ENCODE results near the gene CRIP2. TPM values are rescaled to one million over a fixed set of nuclear protein-coding genes. Genes with fewer than 3 reads are reported as not detected.

Gene CRIP2
- total and polyA plus RNA-seq, 4 donors = 4.3 to 40.0 (median 20.7) TPM

- Histone ChIP-seq H3K4me3 (ENCODE audit: low read depth in 1 of 3, low read length in 3 of 3) (peak overlapping the region in 2 of 3 donors; percentile 57 to 65), H3K4me1 (ENCODE audit: control insufficient read depth in 4 of 4, insufficient read depth in 4 of 4, low read length in 3 of 4) (peaks cover 10 to 64% (median 39%) of the 10 kb centered on the region in 4 donors), H3K27ac (ENCODE audit: low read depth in 1 of 2, low read length in 2 of 2) (peak overlapping the region; percentile 74 to 83), H3K9me3 (ENCODE audit: control insufficient read depth in 4 of 4, low read length in 3 of 4) (no peaks in the 10 kb centered on the region), H3K36me3 (ENCODE audit: control insufficient read depth in 4 of 4, insufficient read depth in 3 of 4, low read depth in 1 of 4, low read length in 3 of 4) (no peaks in the 10 kb centered on the region), H3K9ac (ENCODE audit: low read depth in 1 of 2, low read length in 2 of 2) (no peak overlapping the region), H3K27me3 (ENCODE audit: control insufficient read depth in 4 of 4, insufficient read depth in 4 of 4, low read length in 3 of 4) (no peaks in the 10 kb centered on the region)
- 2% methylated on average over 43 of the region's 44 CpGs for WGBS
- DNase-seq (ENCODE audit: low spot score) = peak; percentile 78
- peak; percentile 75 for TF ChIP-seq CTCF (IDR thresholded peaks at IDR 0.05; ENCODE audit: low read depth, low read length, missing input control)
- TF ChIP-seq RAD21 (IDR thresholded peaks at IDR 0.05) = peak; percentile 69 to 79
- TF ChIP-seq, protein P1, sequence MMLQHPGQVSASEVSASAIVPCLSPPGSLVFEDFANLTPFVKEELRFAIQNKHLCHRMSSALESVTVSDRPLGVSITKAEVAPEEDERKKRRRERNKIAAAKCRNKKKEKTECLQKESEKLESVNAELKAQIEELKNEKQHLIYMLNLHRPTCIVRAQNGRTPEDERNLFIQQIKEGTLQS (IDR thresholded peaks at IDR 0.05) = no peak
Measured at GRCh38 chr14:105489542-105490266, 15.1 kb downstream of the CRIP2 start.

DNA sequence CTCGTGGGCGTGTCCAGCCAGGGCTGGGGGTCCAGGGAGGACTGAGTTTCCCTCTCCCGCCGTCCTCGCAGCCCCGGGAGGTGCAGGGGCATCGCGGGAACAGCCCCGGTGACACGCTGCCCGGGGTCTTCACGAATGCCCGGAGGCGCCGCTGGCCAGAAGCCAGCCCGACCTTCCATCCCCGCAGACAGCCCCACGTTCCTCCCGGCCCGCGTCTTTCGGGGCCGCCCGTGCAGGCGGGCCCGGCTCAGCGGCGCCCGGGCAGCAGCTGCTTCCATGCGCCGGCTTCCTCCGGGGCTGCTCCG lies 15.6 kb downstream of the CRIP2 start:
- Histone ChIP-seq H3K4me3 (ENCODE audit: low read depth in 1 of 3, low read length in 3 of 3) (peak overlapping the region in 2 of 3 donors; percentile 57 to 65), H3K27ac (ENCODE audit: low read depth in 1 of 2, low read length in 2 of 2) (peak overlapping the region; percentile 74 to 83), H3K9ac (ENCODE audit: low read depth in 1 of 2, low read length in 2 of 2) (peak overlapping the region in 1 of 2 donors; percentile 38), H3K9me3 (ENCODE audit: control insufficient read depth in 4 of 4, low read length in 3 of 4) (no peaks in the 10 kb centered on the region), H3K27me3 (ENCODE audit: control insufficient read depth in 4 of 4, insufficient read depth in 4 of 4, low read length in 3 of 4) (no peaks in the 10 kb centered on the region), H3K36me3 (ENCODE audit: control insufficient read depth in 4 of 4, insufficient read depth in 3 of 4, low read depth in 1 of 4, low read length in 3 of 4) (no peaks in the 10 kb centered on the region), H3K4me1 (ENCODE audit: control insufficient read depth in 4 of 4, insufficient read depth in 4 of 4, low read length in 3 of 4) (peaks cover 10 to 64% (median 44%) of the 10 kb centered on the region in 4 donors)
- TF ChIP-seq FOXA2 (IDR thresholded peaks at IDR 0.05) (no peak), HNF4A (conservative IDR thresholded peaks at IDR 0.05) (no peak), EGR1 (IDR thresholded peaks at IDR 0.05; ENCODE audit: low read depth in 2 of 2) (no peak), RAD21 (IDR thresholded peaks at IDR 0.05) (no peak), GABPA (IDR thresholded peaks at IDR 0.05 in 1 of 2, conservative IDR thresholded peaks at IDR 0.05 in 1 of 2) (no peak), TAF1 (conservative IDR thresholded peaks at IDR 0.05) (no peak), HNF4G (IDR thresholded peaks at IDR 0.05) (no peak), NR2F2 (IDR thresholded peaks at IDR 0.05) (no peak), RXRA (IDR thresholded peaks at IDR 0.05) (no peak), FOXA1 (IDR thresholded peaks at IDR 0.05) (no peak), JUND (IDR thresholded peaks at IDR 0.05) (no peak), YY1 (IDR thresholded peaks at IDR 0.05) (no peak), CTCF (IDR thresholded peaks at IDR 0.05; ENCODE audit: low read depth, low read length, missing input control) (no peak), SP1 (IDR thresholded peaks at IDR 0.05) (no peak), MAX (IDR thresholded peaks at IDR 0.05) (no peak)
- TF ChIP-seq, protein P2, sequence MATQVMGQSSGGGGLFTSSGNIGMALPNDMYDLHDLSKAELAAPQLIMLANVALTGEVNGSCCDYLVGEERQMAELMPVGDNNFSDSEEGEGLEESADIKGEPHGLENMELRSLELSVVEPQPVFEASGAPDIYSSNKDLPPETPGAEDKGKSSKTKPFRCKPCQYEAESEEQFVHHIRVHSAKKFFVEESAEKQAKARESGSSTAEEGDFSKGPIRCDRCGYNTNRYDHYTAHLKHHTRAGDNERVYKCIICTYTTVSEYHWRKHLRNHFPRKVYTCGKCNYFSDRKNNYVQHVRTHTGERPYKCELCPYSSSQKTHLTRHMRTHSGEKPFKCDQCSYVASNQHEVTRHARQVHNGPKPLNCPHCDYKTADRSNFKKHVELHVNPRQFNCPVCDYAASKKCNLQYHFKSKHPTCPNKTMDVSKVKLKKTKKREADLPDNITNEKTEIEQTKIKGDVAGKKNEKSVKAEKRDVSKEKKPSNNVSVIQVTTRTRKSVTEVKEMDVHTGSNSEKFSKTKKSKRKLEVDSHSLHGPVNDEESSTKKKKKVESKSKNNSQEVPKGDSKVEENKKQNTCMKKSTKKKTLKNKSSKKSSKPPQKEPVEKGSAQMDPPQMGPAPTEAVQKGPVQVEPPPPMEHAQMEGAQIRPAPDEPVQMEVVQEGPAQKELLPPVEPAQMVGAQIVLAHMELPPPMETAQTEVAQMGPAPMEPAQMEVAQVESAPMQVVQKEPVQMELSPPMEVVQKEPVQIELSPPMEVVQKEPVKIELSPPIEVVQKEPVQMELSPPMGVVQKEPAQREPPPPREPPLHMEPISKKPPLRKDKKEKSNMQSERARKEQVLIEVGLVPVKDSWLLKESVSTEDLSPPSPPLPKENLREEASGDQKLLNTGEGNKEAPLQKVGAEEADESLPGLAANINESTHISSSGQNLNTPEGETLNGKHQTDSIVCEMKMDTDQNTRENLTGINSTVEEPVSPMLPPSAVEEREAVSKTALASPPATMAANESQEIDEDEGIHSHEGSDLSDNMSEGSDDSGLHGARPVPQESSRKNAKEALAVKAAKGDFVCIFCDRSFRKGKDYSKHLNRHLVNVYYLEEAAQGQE (IDR thresholded peaks at IDR 0.05) = no peak
- TF ChIP-seq, protein P3, sequence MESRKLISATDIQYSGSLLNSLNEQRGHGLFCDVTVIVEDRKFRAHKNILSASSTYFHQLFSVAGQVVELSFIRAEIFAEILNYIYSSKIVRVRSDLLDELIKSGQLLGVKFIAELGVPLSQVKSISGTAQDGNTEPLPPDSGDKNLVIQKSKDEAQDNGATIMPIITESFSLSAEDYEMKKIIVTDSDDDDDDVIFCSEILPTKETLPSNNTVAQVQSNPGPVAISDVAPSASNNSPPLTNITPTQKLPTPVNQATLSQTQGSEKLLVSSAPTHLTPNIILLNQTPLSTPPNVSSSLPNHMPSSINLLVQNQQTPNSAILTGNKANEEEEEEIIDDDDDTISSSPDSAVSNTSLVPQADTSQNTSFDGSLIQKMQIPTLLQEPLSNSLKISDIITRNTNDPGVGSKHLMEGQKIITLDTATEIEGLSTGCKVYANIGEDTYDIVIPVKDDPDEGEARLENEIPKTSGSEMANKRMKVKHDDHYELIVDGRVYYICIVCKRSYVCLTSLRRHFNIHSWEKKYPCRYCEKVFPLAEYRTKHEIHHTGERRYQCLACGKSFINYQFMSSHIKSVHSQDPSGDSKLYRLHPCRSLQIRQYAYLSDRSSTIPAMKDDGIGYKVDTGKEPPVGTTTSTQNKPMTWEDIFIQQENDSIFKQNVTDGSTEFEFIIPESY (IDR thresholded peaks at IDR 0.05) = no peak
- TF ChIP-seq, protein P1 (IDR thresholded peaks at IDR 0.05) = no peak
- WGBS = under 1% methylated on average over 33 of the region's 33 CpGs
- no peak for DNase-seq (ENCODE audit: low spot score)

All from liver (tissue), 9 donors.